Neural progenitor cell (in vitro differentiated cells): Measurements from ENCODE around the gene ZNF148.

ENCODE experiments used
- EZH2 ChIP-seq: fragments of 200-600 bp; sonication (generic); IDR thresholded peaks from 2 replicates; pipeline ENCODE4 v1.6.1; 2017; ENCODE audit warnings: antibody characterized with exemption, mild to moderate bottlenecking, moderate library complexity
- EZH2phosphoT487 ChIP-seq: fragments of 200-600 bp; sonication (generic); IDR thresholded peaks from 2 replicates; pipeline ENCODE4 v1.6.1; 2017; ENCODE audit warnings: antibody characterized with exemption
- TF ChIP-seq, protein P1 (sequence below): fragments of 200-600 bp; sonication (generic); IDR thresholded peaks from 2 replicates; pipeline ENCODE4 v1.5.1; 2017; ENCODE audit warnings: antibody characterized with exemption, mild to moderate bottlenecking

DNA sequence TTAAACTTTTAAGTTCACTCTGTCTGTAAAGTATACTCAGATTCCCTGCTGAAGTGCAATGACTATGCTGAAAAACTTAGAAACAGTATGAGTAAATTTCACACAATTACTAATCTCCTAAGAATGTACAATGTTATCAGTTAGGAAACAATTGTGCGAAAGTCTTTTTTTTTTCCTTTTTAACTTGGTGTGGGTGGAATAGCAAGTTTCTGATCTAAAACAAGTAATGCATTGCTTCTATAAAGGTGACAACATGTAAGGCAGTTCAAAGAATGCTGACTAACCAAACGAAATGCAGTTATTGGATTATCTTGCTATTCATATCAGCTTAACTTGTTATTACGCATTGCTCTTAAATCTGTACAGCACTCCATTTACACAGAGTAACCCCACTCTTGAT lies 143.2 kb downstream of the ZNF148 start:
- TF ChIP-seq, protein P1, sequence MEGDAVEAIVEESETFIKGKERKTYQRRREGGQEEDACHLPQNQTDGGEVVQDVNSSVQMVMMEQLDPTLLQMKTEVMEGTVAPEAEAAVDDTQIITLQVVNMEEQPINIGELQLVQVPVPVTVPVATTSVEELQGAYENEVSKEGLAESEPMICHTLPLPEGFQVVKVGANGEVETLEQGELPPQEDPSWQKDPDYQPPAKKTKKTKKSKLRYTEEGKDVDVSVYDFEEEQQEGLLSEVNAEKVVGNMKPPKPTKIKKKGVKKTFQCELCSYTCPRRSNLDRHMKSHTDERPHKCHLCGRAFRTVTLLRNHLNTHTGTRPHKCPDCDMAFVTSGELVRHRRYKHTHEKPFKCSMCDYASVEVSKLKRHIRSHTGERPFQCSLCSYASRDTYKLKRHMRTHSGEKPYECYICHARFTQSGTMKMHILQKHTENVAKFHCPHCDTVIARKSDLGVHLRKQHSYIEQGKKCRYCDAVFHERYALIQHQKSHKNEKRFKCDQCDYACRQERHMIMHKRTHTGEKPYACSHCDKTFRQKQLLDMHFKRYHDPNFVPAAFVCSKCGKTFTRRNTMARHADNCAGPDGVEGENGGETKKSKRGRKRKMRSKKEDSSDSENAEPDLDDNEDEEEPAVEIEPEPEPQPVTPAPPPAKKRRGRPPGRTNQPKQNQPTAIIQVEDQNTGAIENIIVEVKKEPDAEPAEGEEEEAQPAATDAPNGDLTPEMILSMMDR = no peak
- TF ChIP-seq EZH2 (no peak), EZH2phosphoT487 (no peak)
